Measurements from ENCODE around the gene SLC16A11.
"Not testable (repeated sequence)": the region's sequence is repeated elsewhere in the genome, so short reads cannot be mapped to it uniquely, and the experiment has no call there.

SLC16A11 gene

DNA sequence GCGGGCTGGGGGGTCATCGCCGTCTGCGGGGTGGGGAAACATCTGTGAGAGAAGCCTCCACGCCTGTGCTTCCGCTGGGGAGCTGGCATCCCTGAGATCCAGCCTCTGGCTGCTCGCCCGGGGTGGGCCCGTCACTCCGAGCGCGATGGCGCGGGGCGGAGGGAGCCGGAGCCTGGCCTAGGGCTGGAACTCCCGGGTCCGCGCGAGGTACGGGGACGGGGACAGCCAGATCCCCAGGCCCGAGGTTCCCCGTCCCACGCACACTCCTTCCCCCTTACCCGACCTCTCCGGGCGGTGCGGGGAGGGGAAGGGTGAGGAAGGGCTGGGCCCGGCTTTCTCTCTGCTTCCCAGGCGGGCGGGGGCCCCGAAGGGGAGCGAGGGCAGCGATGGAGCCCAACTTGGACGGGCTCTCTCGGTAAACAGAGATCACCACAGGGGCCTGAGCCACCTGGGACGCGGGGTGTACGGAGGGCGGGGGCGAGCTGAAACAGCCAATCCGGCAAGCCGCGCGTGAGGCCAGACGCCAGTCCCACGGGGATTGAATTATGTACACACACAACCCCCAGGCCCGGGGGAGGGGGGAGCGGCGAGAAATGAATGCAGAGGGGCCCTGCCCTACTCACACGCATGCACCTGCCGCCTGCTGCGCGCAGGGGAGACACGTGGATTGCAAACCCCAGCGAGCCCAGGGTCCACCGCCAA, at the start of gene SLC16A11:
SLC16A11 (minus strand) TSS at position 596 of the 702 bp plus-strand sequence; CDS start at position 17, 579 bp downstream.
- TF ChIP-seq POLR2A (IDR thresholded peaks at IDR 0.05; ENCODE audit: low read length) = no peak
- no peak for TF ChIP-seq GATA1 (IDR thresholded peaks at IDR 0.05; ENCODE audit: low read depth, low read length)

GRCh38 chr17:7091311-7092005, 47.6 kb upstream of the SLC16A11 start:
- not testable (repeated sequence) for DNase-seq

More for the DNA sequence above, at the start of gene SLC16A11:
- no peak for DNase-seq

DNA sequence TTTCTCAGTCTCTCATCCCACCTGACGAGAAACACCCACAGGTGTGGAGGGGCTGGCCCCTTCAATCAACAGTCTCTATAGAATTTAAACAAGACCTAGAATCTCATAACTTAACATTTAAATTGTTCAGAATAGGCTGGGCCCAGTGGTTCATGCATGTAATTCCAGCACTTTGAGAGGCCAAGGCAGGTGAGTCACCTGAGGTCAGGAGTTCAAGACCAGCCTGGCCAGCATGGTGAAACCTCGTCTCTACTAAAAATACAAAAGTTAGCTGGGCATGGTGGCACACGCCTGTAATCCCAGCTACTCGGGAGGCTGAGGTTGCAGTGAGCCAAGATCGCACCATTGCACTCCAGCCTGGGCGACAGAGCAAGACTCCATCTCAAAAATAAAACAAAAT, 45.7 kb upstream of the SLC16A11 start:
- DNase-seq = not testable (repeated sequence)

DNA sequence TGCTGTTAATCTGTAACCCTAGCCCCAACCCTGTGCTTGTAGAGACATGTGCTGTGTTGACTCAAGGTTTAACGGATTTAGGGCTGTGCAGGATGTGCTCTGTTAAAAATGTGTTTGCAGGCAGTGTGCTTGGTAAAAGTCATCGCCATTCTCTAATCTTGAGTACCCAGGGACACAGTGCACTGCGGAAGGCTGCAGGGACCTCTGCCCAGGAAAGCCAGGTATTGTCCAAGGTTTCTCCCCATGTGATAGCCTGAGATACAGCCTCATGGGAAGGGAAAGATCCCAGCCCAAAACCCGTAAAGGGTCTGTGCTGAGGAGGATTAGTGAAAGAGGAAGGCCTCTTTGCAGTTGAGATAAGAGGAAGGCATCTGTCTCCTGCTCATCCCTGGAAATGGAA, 44.5 kb upstream of the SLC16A11 start:
- DNase-seq = not testable (repeated sequence)

DNA sequence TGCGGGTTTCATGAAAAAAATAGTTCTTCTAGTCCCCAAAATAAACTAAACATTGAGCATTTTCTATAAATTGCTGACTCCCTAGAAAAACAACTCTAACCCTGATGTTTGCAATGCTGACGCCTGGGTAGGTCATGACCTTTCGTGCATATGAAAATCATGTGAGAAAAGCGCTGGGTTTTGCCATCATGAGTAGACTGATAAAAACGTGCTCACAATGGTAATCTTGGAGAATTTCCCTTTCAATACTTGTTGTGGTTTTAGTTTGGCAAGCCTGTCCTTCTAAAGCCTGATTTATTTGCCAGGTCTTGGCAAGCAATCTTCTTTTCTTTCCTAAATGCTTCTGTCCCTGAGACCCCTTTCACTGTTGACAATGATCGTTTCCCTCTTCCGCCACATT, 40.2 kb upstream of the SLC16A11 start:
- TF ChIP-seq POLR2A (IDR thresholded peaks at IDR 0.05; ENCODE audit: low read length) (no peak), GATA1 (IDR thresholded peaks at IDR 0.05; ENCODE audit: low read depth, low read length) (no peak)
- DNase-seq = no peak

- TF ChIP-seq POLR2A (IDR thresholded peaks at IDR 0.05; ENCODE audit: low read length) (no peak), GATA1 (IDR thresholded peaks at IDR 0.05; ENCODE audit: low read depth, low read length) (no peak)
These were observed 39.7 kb upstream of the SLC16A11 start for GRCh38 chr17:7083592-7083991.

GRCh38 chr17:7081341-7082062, 37.6 kb upstream of the SLC16A11 start:
- DNase-seq = no peak

More at GRCh38 chr17:7083592-7083991, 39.7 kb upstream of the SLC16A11 start:
- no peak for DNase-seq

GRCh38 chr17:7080456-7081041, 36.7 kb upstream of the SLC16A11 start:
- TF ChIP-seq POLR2A (IDR thresholded peaks at IDR 0.05; ENCODE audit: low read length) (no peak), GATA1 (IDR thresholded peaks at IDR 0.05; ENCODE audit: low read depth, low read length) (no peak)
- no peak for DNase-seq

More at GRCh38 chr17:7081341-7082062, 37.6 kb upstream of the SLC16A11 start:
- TF ChIP-seq POLR2A (IDR thresholded peaks at IDR 0.05; ENCODE audit: low read length) (no peak), GATA1 (IDR thresholded peaks at IDR 0.05; ENCODE audit: low read depth, low read length) (no peak)

- no peak for DNase-seq
- TF ChIP-seq GATA1 (IDR thresholded peaks at IDR 0.05; ENCODE audit: low read depth, low read length) (no peak), POLR2A (IDR thresholded peaks at IDR 0.05; ENCODE audit: low read length) (no peak)
These were observed 35.9 kb upstream of the SLC16A11 start, which contains the start of gene CLEC10A for GRCh38 chr17:7079581-7080455. CLEC10A (minus strand) TSS chr17:7080251; CDS start chr17:7078812, 1,439 bp downstream.

GRCh38 chr17:7078711-7079110, 34.8 kb upstream of the SLC16A11 start:
- no peak for DNase-seq
- no peak for TF ChIP-seq GATA1 (IDR thresholded peaks at IDR 0.05; ENCODE audit: low read depth, low read length)
- no peak for TF ChIP-seq POLR2A (IDR thresholded peaks at IDR 0.05; ENCODE audit: low read length)

GRCh38 chr17:7077911-7078546, 34.1 kb upstream of the SLC16A11 start:
- TF ChIP-seq POLR2A (IDR thresholded peaks at IDR 0.05; ENCODE audit: low read length) = no peak
- no peak for TF ChIP-seq GATA1 (IDR thresholded peaks at IDR 0.05; ENCODE audit: low read depth, low read length)
- no peak for DNase-seq

DNA sequence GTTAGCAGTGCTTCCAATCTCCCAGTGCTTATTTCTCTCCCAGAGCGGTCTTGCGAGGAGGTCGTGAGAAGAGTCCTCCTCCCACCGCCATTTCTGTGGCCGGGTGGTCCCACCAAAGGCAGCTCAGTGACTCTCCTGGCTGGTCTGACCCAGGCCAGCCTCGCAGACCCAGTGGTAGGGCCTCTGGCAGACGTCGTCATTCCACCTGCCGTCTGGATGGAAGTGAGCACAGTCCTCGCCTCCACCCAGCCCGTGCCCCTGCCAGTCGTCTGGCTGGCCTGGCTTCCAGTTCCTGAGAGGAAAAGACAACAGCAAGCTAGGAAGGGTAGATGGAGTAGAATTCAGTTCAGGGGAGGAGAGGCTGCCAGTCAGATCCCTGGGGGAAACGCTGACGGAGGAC, 31.0 kb upstream of the SLC16A11 start:
- no peak for DNase-seq
- TF ChIP-seq GATA1 (IDR thresholded peaks at IDR 0.05; ENCODE audit: low read depth, low read length) (no peak), POLR2A (IDR thresholded peaks at IDR 0.05; ENCODE audit: low read length) (no peak)

DNA sequence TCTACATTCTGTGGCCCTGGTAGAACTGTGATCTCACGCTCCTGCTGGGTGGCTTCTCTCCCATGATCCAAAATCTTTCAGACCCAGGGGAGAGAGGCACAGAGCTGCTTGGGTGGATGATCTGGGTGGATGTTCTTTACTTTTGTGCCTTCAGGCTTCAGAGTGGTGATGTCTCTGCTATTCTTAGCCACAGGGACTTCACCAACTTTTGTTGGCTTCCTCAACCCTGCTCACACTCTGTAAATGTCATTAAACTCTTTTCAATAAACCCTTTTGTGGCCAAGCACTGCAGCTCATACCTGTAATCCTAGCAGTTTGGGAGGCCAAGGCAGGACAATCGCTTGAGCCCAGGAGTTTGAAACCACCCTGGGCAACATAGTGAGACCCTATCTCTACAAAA, 28.5 kb upstream of the SLC16A11 start:
- TF ChIP-seq GATA1 (IDR thresholded peaks at IDR 0.05; ENCODE audit: low read depth, low read length) = no peak
- no peak for TF ChIP-seq POLR2A (IDR thresholded peaks at IDR 0.05; ENCODE audit: low read length)
- no peak for DNase-seq

Measured in erythroblast (primary cell).